Psoas muscle (tissue), 8 donors: Measurements from ENCODE around the gene SYCN. TPM values are rescaled to one million over a fixed set of nuclear protein-coding genes. Genes with fewer than 3 reads are reported as not detected.
"Not testable (repeated sequence)": the region's sequence is repeated elsewhere in the genome, so short reads cannot be mapped to it uniquely, and the experiment has no call there.

Source experiments
- ATAC-seq, 4 donors: fragments of 200-7000 bp; cut with Tn5 transposase; one replicate each; pipeline ENCODE4 v1.9.1; 2020; ENCODE audit warnings: moderate library complexity in 3 of 4, mild to moderate bottlenecking in 2 of 4
- DNase-seq, 2 donors: peaks; one replicate each; pipeline ENCODE4 v3.0.0-alpha.2; 2020
- H3K27ac ChIP-seq: fragments of 200-600 bp; one replicate; pipeline ENCODE4 v1.8.0; 2022
- H3K27me3 ChIP-seq, 3 donors: fragments of 200-600 bp in 1 of 3; one replicate each; pipeline versions ENCODE4 v1.6.1 to v1.8.0; 2013 to 2022; ENCODE audit warnings: low read length in 2 of 3, mild to moderate bottlenecking in 2 of 3, moderate library complexity in 1 of 3; ENCODE audit not compliant: insufficient read depth in 3 of 3
- H3K36me3 ChIP-seq, 2 donors: fragments of 200-600 bp in 1 of 2; one replicate each; pipeline versions ENCODE4 v1.6.1 to v1.8.0; 2013 to 2022; ENCODE audit warnings: low read depth in 1 of 2, mild to moderate bottlenecking in 1 of 2, moderate library complexity in 1 of 2; ENCODE audit not compliant: insufficient read depth in 1 of 2
- H3K4me1 ChIP-seq: fragments of 200-600 bp; one replicate; pipeline ENCODE4 v1.8.0; 2022
- H3K4me3 ChIP-seq: fragments of 200-600 bp; one replicate; pipeline ENCODE4 v1.8.0; 2022; ENCODE audit warnings: mild to moderate bottlenecking
- H3K9me3 ChIP-seq: fragments of 200-600 bp; one replicate; pipeline ENCODE4 v1.8.0; 2022
- WGBS, 3 donors: extraction: QIAGEN DNeasy Blood & Tissue Kit; methylation state at CpG; one replicate each; pipeline versions ENCODE4 v1.1.6 to v1.1.7; 2013; 5-methylcytosine and 5-hydroxymethylcytosine counted together
- intact Hi-C, 2 donors: fragments of 100-400 bp; cut with DNase I; formaldehyde crosslinking; loops; one replicate each; pipeline versions ENCODE4 v1.11.0 to v1.14.2; 2022
- polyA plus RNA-seq, 3 donors: library from polyadenylated mRNA; stranded (reverse); fragments of 200-250 nt; gene quantifications; one replicate each; pipeline ENCODE4 v1.2.3, GENCODE V29; 2013
- total RNA-seq, 4 donors: library from RNA; stranded (reverse); fragmentation: NEBNext Ultra II Directional in 2 of 4; extraction: Animal tissue kit (Norgen Biotek cat#: 25700) in 2 of 4; gene quantifications; one replicate each; pipeline versions ENCODE4 v1.2.1 to v1.2.4, GENCODE V29; 2021 to 2023
- TF ChIP-seq, protein P1 (sequence below): fragments of 200-600 bp; IDR thresholded peaks from one replicate; pipeline ENCODE4 v1.8.0; 2022; ENCODE audit warnings: antibody characterized with exemption
- donor health status: healthy with polysubstance abuse.
- donor health status: DM: no; HTN: no; CAD: no; lungs with moderate emphysema.
- donor health status: Bipolar disorder and iron deficiency.
- donor health status: healthy.
- donor health status: DM: yes; HTN: yes; CAD: no.
- donor health status: DM: no; HTN: no; CAD: no.
- donor health status: DM: no; HTN: no; CAD: no.
- donor health status: DM: yes; HTN: yes; CAD: no.

Gene SYCN
- total and polyA plus RNA-seq, 7 donors: 1.3 TPM; not detected in 6

DNA sequence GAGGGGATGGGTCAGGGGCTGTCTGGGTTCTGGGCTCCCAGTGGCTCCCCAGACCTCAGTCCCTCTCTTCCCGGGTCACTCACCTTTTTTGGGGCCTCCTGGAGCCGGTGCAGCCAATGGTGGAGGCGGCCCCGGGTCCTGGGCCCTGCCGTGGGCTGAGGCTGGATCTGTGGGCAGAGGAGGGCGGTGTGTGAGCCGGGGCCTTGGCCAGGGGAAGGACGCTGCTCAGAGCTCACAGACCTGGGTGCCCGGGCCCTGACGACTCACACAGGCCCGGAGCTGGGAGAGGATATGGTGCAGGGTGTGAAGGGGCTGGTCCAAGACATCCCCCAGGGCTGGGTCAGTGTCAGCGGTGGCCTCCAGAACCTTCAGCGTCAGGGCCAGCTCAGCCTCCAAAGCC is 39.7 kb upstream of the SYCN start:
- H3K4me1 ChIP-seq, H3K36me3 ChIP-seq, H3K9me3 ChIP-seq, H3K4me3 ChIP-seq, ATAC-seq, DNase-seq, intact Hi-C loops, H3K27ac ChIP-seq: not testable (repeated sequence)
- 66 to 77% (median 66%) methylated on average over 8 to 12 of the region's 13 CpGs for WGBS, 3 donors
- peaks cover 0 to 25% (median 16%) of the 10 kb centered on the region in 3 donors for H3K27me3 ChIP-seq

- no peaks in the 10 kb centered on the region for H3K36me3 ChIP-seq
Observed at GRCh38 chr19:39240421-39240820, 36.4 kb upstream of the SYCN start.

GRCh38 chr19:39238944-39239343 is 34.9 kb upstream of the SYCN start:
- no peaks in the 10 kb centered on the region for H3K9me3 ChIP-seq
- intact Hi-C loops: no loop called here
- no peak for ATAC-seq
- no peak overlapping the region for H3K4me3 ChIP-seq
- WGBS, 3 donors: 83 to 85% (median 83%) methylated on average over 6 of the region's 6 CpGs
- no peaks in the 10 kb centered on the region for H3K4me1 ChIP-seq
- peaks cover 0 to 15% (median 2%) of the 10 kb centered on the region in 3 donors for H3K27me3 ChIP-seq
- no peak for DNase-seq
- no peak overlapping the region for H3K27ac ChIP-seq
- TF ChIP-seq, protein P1, sequence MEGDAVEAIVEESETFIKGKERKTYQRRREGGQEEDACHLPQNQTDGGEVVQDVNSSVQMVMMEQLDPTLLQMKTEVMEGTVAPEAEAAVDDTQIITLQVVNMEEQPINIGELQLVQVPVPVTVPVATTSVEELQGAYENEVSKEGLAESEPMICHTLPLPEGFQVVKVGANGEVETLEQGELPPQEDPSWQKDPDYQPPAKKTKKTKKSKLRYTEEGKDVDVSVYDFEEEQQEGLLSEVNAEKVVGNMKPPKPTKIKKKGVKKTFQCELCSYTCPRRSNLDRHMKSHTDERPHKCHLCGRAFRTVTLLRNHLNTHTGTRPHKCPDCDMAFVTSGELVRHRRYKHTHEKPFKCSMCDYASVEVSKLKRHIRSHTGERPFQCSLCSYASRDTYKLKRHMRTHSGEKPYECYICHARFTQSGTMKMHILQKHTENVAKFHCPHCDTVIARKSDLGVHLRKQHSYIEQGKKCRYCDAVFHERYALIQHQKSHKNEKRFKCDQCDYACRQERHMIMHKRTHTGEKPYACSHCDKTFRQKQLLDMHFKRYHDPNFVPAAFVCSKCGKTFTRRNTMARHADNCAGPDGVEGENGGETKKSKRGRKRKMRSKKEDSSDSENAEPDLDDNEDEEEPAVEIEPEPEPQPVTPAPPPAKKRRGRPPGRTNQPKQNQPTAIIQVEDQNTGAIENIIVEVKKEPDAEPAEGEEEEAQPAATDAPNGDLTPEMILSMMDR: no peak
- no peaks in the 10 kb centered on the region for H3K36me3 ChIP-seq

More at GRCh38 chr19:39240421-39240820, 36.4 kb upstream of the SYCN start:
- Histone ChIP-seq H3K9me3 (no peaks in the 10 kb centered on the region), H3K4me3 (no peak overlapping the region), H3K27ac (no peak overlapping the region), H3K27me3 (peaks cover 0 to 11% (median 0%) of the 10 kb centered on the region in 3 donors), H3K4me1 (no peaks in the 10 kb centered on the region)
- ATAC-seq (no peak), DNase-seq (no peak)
- 83 to 92% (median 87%) methylated on average over 7 of the region's 7 CpGs for WGBS, 3 donors
- intact Hi-C loops: no loop called here
- TF ChIP-seq, protein P1: no peak

- no peaks in the 10 kb centered on the region for H3K36me3 ChIP-seq
- TF ChIP-seq, protein P1: no peak
- WGBS, 3 donors: 70 to 72% (median 71%) methylated on average over 6 of the region's 6 CpGs
- no peak overlapping the region for H3K4me3 ChIP-seq
- peaks cover 0 to 15% (median 2%) of the 10 kb centered on the region in 3 donors for H3K27me3 ChIP-seq
- no peaks in the 10 kb centered on the region for H3K9me3 ChIP-seq
- no peak overlapping the region for H3K27ac ChIP-seq
- ATAC-seq (no peak), DNase-seq (no peak)
- intact Hi-C loops: no loop called here
- H3K4me1 ChIP-seq: no peaks in the 10 kb centered on the region
Observed at GRCh38 chr19:39238209-39238608, 34.1 kb upstream of the SYCN start.

DNA sequence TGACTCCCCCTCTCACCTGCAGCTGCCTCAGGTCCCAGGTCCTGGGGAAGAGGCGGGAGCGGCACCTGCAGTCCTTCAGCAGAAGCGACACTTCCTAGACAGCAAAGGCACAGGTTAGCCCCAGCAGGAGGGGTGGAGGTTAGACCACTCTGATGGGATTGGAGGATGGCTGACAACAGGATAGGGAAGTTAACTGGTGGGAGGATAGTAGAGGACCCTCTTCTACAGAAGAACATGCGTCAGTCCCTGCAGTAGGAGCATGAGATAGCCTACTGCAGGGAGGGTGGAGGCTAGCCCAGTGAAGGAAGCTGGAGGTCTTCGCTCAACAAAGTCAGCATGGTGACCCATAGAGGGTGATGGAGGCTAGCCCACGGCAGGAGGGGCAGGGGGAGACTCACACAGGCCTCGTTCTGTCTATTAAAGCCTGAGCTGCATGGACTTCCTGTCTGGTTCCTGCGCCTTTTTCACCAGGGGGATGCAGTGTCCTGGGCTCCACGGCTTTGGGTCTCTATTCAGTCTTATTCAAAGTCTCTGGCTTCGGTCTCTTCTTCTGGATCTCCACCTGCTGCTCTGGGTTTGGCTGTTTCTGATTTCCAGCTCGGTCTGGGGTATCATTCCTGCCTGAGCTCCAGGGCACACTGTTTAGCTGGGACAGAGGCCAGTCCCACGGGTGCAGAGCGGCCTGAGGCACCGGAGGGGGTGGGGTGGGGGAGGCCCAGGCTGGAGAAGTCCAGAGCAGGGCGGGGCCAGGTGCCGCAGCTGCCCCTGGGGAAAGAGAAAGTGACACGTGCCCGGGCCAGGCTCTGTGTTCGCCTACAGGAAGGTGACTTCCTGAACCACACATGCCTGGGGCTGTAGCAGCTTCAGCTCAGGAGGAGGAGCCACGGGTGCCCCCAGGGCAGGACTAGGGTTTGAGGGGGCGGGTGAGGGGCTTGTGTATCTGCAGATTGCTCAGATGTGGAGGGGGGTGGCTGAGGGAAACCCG is 33.4 kb upstream of the SYCN start:
- Histone ChIP-seq H3K4me3 (no peak overlapping the region), H3K27me3 (peaks cover 0 to 15% (median 2%) of the 10 kb centered on the region in 3 donors), H3K36me3 (no peaks in the 10 kb centered on the region), H3K9me3 (no peaks in the 10 kb centered on the region), H3K4me1 (no peaks in the 10 kb centered on the region), H3K27ac (no peak overlapping the region)
- WGBS, 3 donors: 33 to 38% (median 35%) methylated on average over 22 of the region's 22 CpGs
- ATAC-seq (no peak), DNase-seq (no peak)
- TF ChIP-seq, protein P1: no peak
- intact Hi-C loops: no loop called here
